Thyroid gland (tissue), 4 donors: Measurements from ENCODE around the gene AGGF1.
"Not testable (repeated sequence)": the region's sequence is repeated elsewhere in the genome, so short reads cannot be mapped to it uniquely, and the experiment has no call there.

Experiments
- POLR2A ChIP-seq, 2 donors: fragments of 450-650 bp; IDR thresholded peaks; one replicate each; pipeline ENCODE4 v1.6.1; 2017; ENCODE audit warnings: antibody characterized with exemption in 2 of 2, mild to moderate bottlenecking in 2 of 2, moderate library complexity in 1 of 2
- TF ChIP-seq, protein P1 (sequence below), 6 experiments: fragments of 200-600 bp in 3 of 6; fragments of 450-650 bp in 3 of 6; sonication (generic) in 3 of 6; IDR thresholded peaks; one replicate each; pipeline ENCODE4 v1.5.1; 2016 to 2019; ENCODE audit warnings: antibody characterized with exemption in 6 of 6, mild to moderate bottlenecking in 2 of 6, inconsistent platforms in 1 of 6, moderate library complexity in 1 of 6

DNA sequence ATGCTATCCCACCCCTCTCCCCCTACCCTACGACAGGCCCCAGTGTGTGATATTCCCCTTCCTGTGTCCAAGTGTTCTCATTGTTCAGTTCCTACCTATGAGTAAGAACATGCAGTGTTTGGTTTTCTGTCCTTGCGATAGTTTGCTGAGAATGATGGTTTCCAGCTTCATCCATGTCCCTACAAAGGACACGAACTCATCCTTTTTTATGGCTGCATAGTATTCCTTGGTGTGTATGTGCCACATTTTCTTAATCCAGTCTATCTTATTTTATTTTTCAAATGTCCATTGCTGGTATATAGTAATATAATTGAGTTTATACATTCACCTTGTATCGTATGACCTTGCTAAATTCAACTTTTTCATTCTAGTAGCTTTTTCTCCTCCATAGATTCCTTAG is 76.8 kb downstream of the AGGF1 start:
- TF ChIP-seq, protein P1, sequence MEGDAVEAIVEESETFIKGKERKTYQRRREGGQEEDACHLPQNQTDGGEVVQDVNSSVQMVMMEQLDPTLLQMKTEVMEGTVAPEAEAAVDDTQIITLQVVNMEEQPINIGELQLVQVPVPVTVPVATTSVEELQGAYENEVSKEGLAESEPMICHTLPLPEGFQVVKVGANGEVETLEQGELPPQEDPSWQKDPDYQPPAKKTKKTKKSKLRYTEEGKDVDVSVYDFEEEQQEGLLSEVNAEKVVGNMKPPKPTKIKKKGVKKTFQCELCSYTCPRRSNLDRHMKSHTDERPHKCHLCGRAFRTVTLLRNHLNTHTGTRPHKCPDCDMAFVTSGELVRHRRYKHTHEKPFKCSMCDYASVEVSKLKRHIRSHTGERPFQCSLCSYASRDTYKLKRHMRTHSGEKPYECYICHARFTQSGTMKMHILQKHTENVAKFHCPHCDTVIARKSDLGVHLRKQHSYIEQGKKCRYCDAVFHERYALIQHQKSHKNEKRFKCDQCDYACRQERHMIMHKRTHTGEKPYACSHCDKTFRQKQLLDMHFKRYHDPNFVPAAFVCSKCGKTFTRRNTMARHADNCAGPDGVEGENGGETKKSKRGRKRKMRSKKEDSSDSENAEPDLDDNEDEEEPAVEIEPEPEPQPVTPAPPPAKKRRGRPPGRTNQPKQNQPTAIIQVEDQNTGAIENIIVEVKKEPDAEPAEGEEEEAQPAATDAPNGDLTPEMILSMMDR (IDR thresholded peaks at IDR 0.05): not testable (repeated sequence)
- TF ChIP-seq POLR2A (IDR thresholded peaks at IDR 0.05): not testable (repeated sequence)
